NCI-H2029 (cell line): ENCODE data around the gene XIRP2.

Source experiments
- DNase-seq: peaks from one replicate; lab custom pipeline; 2025; lab: John Stamatoyannopoulos, UW

XIRP2 gene, protein sequence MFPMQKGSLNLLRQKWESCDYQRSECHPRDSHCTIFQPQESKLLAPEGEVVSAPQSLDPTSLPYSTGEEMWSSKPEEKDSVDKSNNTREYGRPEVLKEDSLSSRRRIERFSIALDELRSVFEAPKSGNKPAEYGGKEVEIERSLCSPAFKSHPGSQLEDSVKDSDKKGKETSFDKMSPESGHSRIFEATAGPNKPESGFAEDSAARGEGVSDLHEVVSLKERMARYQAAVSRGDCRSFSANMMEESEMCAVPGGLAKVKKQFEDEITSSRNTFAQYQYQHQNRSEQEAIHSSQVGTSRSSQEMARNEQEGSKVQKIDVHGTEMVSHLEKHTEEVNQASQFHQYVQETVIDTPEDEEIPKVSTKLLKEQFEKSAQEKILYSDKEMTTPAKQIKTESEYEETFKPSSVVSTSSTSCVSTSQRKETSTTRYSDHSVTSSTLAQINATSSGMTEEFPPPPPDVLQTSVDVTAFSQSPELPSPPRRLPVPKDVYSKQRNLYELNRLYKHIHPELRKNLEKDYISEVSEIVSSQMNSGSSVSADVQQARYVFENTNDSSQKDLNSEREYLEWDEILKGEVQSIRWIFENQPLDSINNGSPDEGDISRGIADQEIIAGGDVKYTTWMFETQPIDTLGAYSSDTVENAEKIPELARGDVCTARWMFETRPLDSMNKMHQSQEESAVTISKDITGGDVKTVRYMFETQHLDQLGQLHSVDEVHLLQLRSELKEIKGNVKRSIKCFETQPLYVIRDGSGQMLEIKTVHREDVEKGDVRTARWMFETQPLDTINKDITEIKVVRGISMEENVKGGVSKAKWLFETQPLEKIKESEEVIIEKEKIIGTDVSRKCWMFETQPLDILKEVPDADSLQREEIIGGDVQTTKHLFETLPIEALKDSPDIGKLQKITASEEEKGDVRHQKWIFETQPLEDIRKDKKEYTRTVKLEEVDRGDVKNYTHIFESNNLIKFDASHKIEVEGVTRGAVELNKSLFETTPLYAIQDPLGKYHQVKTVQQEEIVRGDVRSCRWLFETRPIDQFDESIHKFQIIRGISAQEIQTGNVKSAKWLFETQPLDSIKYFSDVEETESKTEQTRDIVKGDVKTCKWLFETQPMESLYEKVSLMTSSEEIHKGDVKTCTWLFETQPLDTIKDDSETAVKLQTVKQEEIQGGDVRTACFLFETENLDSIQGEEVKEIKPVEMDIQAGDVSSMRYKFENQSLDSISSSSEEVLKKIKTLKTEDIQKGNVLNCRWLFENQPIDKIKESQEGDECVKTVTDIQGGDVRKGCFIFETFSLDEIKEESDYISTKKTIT (N-terminal part only)

DNA sequence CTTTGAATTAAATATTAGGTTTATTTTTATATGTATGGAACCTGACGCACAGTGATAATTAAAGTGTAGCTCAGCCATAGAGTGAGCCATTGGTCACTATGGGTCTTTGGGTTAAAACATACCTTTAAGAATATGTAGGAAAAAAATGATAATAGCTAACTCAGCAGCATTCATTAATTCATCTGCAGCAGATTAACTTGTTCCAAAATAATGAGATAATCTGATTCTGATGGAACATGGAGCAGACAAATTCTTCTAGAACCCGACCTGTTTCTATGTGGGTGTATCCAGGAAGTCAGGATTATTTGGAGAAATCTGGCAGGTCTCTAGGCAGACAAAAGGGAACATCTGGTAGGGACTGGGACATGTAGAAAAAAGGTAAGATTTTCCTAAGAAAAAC, at the start of gene XIRP2:
XIRP2 (plus strand) TSS at position 301 of the 400 bp plus-strand sequence. CDS start 15,003 bp downstream, outside the sequence.
- DNase-seq, result no peak

DNA sequence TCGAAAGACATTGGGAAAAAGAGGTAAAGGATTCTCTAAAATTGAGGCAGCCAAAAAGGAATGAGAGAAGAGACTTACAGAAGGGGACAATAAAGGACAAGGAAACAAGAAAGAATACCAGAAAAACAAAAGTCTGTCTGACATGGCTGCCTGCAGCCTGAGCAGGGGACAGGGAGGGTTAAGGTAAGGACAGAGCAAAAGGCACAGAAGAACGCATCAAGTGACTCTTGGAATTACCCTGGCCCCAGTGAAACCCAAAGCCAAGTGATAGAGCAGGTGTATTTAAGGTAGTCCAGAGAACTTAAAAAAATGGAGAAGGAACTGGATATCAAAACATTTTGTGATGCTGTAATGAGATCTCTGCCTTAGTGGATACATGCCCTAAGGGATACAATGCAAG, 47.1 kb upstream of the XIRP2 start:
- DNase-seq, result no peak

DNA sequence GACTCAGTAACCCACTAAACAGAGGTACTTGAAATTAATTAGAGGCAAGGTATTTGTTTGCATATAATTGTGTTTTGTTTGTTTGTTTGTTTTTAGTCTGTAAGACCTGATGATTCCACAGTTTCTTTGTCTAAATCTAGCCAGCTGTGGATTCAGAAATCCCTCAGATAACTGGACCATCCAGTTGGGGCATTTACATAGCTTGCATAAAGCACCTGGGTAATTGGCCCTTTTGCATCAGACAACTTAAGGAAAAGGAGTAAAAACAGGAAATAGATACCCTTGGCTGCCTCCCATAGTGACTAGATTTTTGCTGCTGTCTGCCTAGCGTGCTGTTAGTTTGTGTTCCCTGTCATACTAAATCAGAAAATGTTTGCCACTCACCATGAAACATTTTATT, 46.6 kb upstream of the XIRP2 start:
- DNase-seq, result no peak

DNA sequence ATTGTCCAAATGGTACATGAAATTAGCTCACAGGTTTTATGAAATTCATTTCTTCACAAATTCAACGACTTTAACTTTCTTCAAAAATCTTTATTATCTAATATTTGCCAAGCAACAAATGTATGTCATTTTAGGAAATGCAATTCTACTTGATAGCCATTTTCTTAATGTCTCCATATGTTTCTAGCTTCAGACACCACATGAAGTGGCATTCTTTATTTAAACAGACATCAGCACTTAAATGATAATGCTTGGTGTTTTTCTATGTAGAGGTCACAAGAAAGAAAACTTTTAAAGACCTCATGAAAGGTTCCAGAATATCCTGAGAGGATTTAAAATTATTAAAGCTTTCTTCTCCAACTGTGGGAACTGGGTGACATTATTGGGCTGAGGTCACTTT, 44.2 kb upstream of the XIRP2 start:
- no peak for DNase-seq

DNA sequence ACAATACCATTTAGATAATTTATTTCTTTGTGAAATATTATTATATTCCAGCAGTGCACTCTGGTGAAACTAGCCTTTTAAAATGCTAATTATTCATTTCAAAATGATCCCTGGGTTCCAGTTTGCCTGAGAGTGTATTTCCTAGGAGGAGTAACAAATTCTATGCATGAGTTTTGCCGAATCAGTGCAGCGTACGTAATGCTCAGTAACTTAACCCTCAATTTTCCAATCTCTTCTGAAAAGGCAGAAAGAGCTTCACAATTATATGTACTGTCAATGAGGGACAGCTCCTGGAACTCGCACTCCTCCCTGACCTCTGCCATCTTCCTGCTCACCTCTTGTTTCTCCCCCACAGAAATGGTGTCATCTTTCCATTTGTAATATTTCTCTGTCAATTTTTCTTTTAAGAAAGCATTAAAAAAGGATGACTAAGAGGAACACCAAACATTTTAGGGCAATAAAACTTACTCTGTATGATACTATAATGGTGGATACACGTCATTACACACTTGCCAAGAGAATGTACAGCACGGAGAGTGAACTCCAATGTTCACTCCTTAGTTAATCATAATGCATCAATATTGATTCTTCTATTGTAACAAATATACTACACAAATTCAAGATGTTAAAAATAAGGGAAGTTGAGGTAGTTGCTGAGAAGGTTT, 25.7 kb upstream of the XIRP2 start:
- no peak for DNase-seq

DNA sequence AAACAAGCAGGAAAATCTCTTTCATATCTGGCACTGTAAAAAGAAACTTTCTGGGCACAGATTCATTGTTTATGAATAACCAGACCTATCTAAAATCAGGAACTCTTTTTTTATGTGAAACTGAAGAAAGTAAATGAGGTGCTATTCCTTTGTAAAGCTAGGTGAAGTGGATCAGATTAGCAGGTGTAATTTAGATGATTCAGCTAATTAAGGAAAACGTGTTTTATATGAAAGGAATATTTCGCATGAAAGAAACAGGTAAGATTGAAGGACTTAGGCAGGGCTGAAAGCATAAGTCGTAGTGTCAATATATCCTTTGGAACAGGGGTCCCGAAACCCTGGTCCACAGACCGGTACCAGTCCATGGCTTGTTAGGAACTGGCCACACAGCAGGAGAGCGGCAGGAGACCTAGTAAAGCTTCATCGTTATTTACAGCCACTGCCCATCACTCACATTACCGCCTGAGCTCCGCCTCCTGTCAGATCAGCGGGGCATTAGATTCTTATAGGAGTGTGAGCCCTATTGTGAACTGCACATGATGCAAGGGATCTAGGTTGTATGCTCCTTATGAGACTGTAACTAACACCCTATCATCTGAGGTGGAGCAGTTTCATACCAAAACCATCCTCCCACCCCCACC, 20.3 kb upstream of the XIRP2 start:
- no peak for DNase-seq

DNA sequence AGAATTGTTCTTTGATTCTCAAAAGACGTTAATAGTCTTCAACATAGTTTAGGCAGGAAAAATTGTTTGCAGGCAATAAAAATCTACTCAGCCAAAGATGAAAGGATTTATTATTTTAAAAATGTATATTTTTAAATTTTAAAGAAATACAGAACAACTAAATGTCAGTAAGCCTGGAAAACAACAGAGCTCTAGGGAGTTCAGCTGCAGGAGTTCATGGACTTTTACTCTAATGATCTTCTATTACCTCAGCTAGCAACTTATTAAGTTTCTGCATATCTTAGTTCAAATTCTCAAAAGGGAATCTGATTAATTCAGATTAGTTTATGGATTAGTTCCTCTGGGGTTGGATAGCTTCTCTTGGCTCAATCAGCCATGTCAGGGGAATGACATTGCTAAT, 17.9 kb upstream of the XIRP2 start:
- DNase-seq, result no peak

DNA sequence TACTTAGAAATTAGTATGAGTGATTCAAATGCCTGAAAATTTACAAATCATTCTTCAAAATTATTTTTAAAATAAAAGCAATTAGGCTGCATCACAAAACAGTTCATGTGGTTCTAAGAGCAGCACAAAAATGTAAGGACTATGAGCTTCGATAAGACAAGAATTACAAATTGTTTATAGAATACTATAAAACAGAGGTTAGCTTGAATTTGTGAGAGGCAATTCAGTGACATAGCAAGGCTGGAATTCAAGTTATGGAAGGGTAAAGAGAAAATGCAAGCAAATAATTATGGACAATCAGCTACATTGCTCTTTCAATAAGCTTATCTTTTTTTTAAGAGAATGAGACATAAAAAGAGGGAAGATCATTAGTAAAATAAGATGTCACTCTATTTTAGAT, 7.1 kb upstream of the XIRP2 start:
- DNase-seq, result no peak

DNA sequence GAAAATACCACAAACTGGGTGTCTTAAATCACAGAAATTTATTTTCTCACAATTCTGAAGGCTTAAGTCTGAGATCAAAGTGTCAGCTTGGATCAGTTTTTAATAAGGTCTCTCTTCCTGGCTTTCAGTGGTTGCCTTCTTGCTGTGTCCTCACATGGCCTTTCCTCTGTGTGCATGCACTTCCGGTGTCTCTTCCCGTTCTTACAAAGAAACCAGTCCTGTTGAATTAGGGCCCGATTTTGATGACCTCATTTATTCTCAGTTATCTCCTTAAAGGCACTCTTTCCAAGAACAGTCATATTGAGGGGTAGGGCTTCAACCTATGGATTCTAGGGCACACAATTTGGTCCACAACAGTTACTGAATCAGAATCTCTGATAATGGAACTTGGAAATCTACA, 5.4 kb upstream of the XIRP2 start:
- DNase-seq, result no peak

DNA sequence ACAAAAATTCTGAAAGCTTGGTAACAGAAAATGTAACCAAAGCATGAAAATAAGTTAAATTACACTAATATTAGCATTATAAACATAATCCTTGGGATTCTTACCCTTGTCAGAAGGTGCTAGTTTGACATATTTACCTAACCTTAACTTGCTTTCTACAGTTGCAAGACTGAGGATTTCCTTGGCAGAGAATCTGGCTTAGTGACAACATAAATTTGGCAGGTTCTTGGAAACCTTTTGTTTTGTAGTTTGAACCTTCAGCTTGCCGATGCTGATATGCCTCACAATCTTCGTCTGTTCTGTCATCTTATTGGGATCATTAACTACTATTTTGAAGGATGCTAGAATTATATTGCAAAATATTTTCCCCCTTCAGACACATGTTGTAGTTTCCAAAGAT, 3.4 kb downstream of the XIRP2 start:
- DNase-seq, result no peak

DNA sequence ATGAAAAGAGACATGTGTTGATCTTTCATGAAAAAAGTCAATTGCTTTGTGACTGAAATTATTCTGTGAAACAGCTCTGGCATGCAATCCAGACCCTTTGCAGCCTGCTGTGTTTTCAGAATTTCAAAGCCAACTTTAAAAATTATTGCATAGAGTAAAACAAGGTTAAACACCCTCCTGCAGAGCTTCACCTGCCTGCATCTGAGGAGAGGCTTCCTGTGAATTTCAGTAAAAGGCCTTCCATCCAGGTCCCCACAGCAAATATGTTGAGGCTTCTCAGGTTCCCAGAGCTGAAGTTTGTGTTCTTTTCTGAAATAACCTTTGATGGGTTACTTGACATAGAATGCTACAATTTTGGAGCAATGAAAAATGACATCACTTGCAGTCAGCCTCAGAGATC, 4.1 kb downstream of the XIRP2 start:
- DNase-seq, result no peak

DNA sequence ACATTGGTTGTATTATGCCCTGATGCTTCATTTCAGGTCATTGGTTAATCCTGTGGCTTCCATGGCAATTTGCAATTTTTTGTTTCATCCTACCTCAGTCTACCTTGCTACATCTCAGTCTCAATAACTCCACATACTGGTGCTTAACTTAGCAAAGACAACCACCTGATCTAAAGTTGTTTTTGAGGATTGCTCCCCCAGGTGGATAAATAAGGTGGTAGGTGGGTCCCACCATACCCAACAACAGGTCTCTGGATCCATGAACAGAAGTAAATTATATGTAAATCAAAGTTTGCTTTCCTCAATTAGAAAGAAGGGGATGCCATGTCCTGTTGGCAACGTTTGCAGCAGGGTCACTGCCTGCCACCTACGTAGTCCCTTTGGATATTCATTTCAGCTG, 7.0 kb downstream of the XIRP2 start:
- no peak for DNase-seq

DNA sequence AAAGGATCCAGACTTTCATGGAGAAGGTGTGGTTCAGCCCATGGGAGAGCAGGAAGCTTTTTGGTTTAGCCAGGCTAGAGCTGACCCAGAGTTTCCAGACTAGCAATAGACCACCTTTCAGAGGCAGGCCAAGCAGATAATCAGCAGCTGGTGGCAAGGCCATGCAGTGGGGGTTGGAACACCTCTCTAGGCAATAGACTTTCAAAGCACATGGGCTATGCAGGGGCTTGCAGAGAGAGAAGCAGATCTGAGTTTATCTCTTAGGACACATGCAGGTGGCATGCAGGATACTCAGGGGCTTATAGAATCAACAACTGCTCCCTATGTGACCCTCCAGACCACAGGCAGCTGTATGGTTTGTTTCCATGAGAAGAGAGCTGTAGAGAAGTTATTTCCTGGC, 9.4 kb downstream of the XIRP2 start:
- no peak for DNase-seq

DNA sequence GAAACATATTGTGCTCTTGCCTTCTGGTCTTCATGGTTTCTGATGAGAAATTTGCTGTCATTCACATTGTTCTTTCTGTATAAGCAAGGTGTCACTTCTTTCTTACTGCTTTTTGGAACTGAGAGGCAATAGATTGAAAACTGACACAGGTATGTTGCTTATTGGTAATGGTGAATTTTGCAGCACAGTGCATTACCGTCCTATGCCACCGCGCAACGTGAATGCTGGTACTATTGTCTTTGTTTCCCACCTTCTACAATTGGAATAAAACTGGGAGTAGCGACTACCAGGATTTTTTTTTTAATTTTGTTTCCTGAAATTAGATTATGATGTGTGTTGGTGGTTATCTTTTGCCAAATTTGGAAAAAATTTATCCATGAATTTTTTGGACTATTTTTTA, 11.4 kb downstream of the XIRP2 start:
- no peak for DNase-seq

DNA sequence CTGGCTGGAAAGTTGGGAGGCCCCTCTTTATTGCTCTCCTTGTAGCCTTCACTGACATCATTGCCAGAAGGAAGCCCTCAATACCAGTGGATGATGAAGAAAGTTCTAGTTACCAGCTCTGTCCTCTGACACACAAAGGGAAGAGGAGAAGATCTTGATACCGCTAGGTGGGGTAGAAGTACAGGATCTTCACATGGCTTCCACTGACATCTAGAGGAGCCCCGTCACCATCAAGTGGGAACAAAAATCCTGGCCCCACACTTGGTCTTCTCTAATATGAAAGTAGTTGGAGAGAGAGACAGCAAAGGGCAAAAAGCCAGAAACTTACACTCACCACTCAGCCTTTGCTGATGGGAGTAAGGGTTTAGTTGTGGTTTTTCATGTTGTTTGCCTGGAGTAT, 12.4 kb downstream of the XIRP2 start:
- no peak for DNase-seq

DNA sequence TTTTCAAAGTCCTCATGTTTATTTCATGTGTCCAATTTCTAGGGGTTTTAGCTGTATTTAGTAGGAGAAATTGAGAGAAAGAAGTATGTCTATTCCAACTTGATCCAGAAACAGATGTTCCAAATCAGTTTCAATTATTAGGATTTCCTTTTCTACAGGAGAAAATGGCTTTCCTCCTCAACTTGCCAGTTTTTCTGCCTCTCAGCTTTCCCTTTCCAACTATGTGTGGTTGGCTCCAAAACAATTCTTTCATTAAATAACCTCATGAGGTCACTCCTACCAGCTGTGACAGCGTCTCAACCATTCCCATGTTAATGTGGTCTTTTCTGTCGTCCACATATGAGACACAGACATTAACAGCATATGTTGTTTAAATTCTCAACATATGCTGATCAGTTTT, 13.1 kb downstream of the XIRP2 start:
- no peak for DNase-seq

DNA sequence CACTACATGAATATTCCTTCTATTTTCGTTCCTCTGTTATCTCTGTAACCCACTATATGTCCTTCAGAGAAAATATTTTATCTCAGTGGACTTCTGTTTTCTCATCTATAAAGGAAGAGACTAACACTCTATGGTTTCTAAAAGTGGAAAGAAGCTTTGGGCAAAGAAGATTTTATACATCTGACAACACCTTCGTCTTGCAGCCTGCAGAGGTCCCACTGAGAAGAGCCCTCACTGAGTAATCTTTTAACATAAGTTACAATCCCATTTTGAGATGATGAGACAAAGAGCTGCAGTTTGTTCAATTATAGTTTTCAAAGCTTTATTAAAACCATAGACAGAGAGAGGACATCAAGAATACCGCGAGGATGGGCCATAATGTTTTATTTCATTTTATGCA, 28.7 kb downstream of the XIRP2 start:
- no peak for DNase-seq

DNA sequence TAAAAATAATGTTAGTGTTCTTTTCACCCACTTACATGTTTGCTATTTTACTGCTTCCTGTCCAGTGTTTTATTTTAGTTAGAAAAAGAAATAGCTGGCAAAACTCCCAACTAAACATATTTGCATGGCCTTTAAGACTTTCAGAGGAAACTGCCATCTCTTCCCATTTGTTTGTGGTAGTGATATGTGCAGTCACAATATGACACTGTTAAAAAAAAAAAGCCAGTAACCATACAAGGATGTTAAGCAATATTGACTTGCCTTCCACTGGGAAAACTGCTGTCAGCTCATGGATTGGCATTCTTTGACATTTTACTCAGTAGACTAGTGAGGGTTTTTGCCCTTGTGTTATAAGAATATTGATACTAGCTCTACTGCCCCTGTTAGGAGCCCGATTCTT, 29.1 kb downstream of the XIRP2 start:
- no peak for DNase-seq

DNA sequence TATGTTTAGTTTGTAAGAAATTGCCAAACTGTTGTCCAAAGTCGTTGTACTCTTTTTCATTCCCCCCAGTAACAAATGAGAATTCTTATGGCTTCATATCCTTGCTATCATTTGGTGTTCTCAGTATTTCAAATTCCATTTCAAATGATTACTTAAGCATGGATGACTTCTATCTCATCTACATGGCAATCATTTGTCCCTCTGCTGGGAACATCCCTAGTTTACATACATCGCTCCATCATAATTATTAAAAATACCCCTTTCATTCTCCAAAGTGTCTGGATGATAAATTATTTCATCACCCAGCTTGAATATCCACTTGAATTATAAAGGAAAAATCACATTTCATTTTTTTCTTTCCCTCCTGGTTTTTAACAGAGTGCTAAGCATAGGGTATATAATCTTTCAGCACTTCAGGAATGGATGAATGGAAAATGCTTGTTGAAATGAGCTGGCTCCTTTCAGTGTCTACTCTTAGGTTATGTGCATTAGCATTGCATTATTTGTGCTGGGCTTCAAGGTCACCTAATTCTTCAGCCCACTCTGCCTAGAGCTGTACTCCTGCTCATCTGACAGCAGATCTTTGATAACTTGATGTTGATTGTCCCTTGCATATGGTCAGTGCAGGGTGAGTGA, 33.1 kb downstream of the XIRP2 start:
- no peak for DNase-seq

DNA sequence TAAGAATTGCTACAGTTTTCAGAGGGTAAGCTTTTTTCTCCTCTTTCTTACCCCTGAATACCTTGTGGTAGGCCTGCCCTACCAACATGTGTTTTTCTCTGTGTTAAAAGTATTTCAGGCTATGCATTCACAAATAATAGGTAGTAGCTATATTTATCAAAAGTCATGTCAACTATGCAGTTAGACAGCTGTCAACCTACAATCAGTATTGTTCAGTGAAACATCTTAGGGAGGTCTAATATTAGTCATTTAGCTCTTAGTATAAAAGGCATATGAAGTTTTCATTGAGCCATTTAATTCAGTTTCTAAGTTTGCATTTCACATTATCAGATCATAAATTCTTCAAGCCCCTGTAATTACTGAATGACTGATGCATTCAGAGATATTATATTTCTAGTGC, 36.7 kb downstream of the XIRP2 start:
- DNase-seq, result no peak

DNA sequence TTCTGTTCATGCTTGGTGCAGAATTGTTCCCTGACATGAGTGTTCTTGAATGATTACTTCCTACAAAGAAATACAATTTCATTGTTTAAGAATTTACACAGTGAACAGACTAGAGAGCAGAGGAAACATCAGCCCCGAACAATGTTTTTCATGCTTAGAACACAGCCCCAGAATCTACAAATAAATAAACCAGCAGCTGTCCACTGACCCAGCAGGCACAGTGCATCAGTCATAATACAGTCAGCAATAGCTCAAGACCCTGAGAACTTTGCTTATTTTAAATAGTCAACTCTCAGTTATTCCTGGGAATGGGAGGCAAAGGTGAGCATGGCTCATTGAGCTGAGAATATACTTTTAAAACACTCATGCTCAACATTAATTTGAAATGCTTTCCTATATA, 38.4 kb downstream of the XIRP2 start:
- no peak for DNase-seq
